ENCODE data around the gene GGTLC3.
"Not testable (repeated sequence)": the region's sequence is repeated elsewhere in the genome, so short reads cannot be mapped to it uniquely, and the experiment has no call there.

The GGTLC3 gene

DNA sequence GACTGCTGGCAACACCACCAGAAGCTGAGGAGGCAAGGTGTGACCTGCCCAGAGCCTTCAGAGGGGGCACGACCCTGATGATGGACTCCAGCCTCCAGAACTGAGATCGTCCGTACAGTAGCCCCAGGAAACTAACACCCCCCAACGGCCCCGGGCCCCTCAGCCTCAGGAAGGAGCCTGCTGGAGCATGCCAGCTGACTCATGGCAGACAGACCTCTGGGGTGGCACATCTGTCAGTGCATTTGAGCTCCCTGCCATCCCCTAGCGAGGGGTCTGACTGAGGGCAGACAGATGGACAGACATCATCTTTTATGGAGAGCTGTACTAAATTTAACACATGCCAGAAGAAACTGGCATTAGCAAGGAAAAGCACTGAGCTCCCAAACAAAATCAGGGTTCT lies 22.0 kb upstream of the GGTLC3 start:
- H2AFZ ChIP-seq; H3K79me2 ChIP-seq; H3K4me2 ChIP-seq (ENCODE audit: low read length); H3K9me3 ChIP-seq (ENCODE audit: control insufficient read depth, low read length); H3K4me3 ChIP-seq (ENCODE audit: low read depth, low read length); H3K9ac ChIP-seq; H3K27me3 ChIP-seq (ENCODE audit: control insufficient read depth, insufficient read depth, low read length); H3K27ac ChIP-seq; H3K4me1 ChIP-seq; H3K36me3 ChIP-seq (ENCODE audit: control insufficient read depth, insufficient read depth, low read length): not testable (repeated sequence)

GRCh38 chr22:18534315-18534714 lies 16.4 kb upstream of the GGTLC3 start:
- not testable (repeated sequence) for H3K36me3 ChIP-seq (ENCODE audit: control insufficient read depth, insufficient read depth, low read length); H3K27me3 ChIP-seq (ENCODE audit: control insufficient read depth, insufficient read depth, low read length); H2AFZ ChIP-seq; H3K4me2 ChIP-seq (ENCODE audit: low read length); H3K79me2 ChIP-seq; H3K4me3 ChIP-seq (ENCODE audit: low read depth, low read length); H3K9ac ChIP-seq; H3K9me3 ChIP-seq (ENCODE audit: control insufficient read depth, low read length); H3K4me1 ChIP-seq; H3K27ac ChIP-seq

DNA sequence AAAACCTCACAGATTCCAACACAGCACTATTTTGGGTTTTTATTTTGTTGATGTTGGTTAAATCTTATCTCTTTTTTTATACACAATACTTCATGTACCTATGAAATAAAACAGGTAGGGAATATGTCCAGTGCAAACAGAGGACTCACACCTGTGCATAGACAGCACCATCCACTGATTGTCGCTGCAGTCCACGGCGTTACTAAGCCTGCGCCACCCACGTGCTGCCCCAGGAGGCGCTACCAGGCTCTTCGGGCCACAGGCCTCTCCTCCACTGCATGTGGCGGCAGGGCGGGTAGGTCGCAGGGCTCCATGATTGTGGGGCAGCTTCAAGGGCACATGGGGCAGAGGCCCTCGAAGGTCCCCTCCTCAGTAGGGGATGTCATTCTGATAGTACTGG lies 15.7 kb upstream of the GGTLC3 start:
- not testable (repeated sequence) for H3K36me3 ChIP-seq (ENCODE audit: control insufficient read depth, insufficient read depth, low read length); H3K79me2 ChIP-seq; H3K9ac ChIP-seq; H3K27ac ChIP-seq; H3K27me3 ChIP-seq (ENCODE audit: control insufficient read depth, insufficient read depth, low read length); H3K4me1 ChIP-seq; H2AFZ ChIP-seq; H3K4me2 ChIP-seq (ENCODE audit: low read length); H3K9me3 ChIP-seq (ENCODE audit: control insufficient read depth, low read length); H3K4me3 ChIP-seq (ENCODE audit: low read depth, low read length)

- not testable (repeated sequence) for H3K27me3 ChIP-seq (ENCODE audit: control insufficient read depth, insufficient read depth, low read length); H3K4me3 ChIP-seq (ENCODE audit: low read depth, low read length); H3K36me3 ChIP-seq (ENCODE audit: control insufficient read depth, insufficient read depth, low read length); H3K9ac ChIP-seq; H3K4me1 ChIP-seq; H3K9me3 ChIP-seq (ENCODE audit: control insufficient read depth, low read length); H2AFZ ChIP-seq; H3K4me2 ChIP-seq (ENCODE audit: low read length); H3K79me2 ChIP-seq; H3K27ac ChIP-seq
These were observed 11.6 kb upstream of the GGTLC3 start for GRCh38 chr22:18529416-18530145.

GRCh38 chr22:18528597-18529415 lies 10.8 kb upstream of the GGTLC3 start:
- not testable (repeated sequence) for H3K4me3 ChIP-seq (ENCODE audit: low read depth, low read length); H3K4me1 ChIP-seq

GRCh38 chr22:18527752-18528596 lies 10.0 kb upstream of the GGTLC3 start, which contains the start of gene TMEM191B:
TMEM191B (plus strand) TSS chr22:18527802; CDS start chr22:18527981, 179 bp downstream.
- not testable (repeated sequence) for H3K27me3 ChIP-seq (ENCODE audit: control insufficient read depth, insufficient read depth, low read length); H3K9me3 ChIP-seq (ENCODE audit: control insufficient read depth, low read length); H3K79me2 ChIP-seq; H3K36me3 ChIP-seq (ENCODE audit: control insufficient read depth, insufficient read depth, low read length); H2AFZ ChIP-seq; H3K4me2 ChIP-seq (ENCODE audit: low read length); H3K4me1 ChIP-seq; H3K9ac ChIP-seq; H3K27ac ChIP-seq; H3K4me3 ChIP-seq (ENCODE audit: low read depth, low read length)

More at GRCh38 chr22:18528597-18529415, 10.8 kb upstream of the GGTLC3 start:
- not testable (repeated sequence) for H3K27me3 ChIP-seq (ENCODE audit: control insufficient read depth, insufficient read depth, low read length); H3K79me2 ChIP-seq; H3K4me2 ChIP-seq (ENCODE audit: low read length); H3K36me3 ChIP-seq (ENCODE audit: control insufficient read depth, insufficient read depth, low read length); H3K9me3 ChIP-seq (ENCODE audit: control insufficient read depth, low read length); H2AFZ ChIP-seq; H3K9ac ChIP-seq; H3K27ac ChIP-seq

- not testable (repeated sequence) for H3K4me1 ChIP-seq; H3K9me3 ChIP-seq (ENCODE audit: control insufficient read depth, low read length); H3K9ac ChIP-seq; H3K27me3 ChIP-seq (ENCODE audit: control insufficient read depth, insufficient read depth, low read length); H3K4me2 ChIP-seq (ENCODE audit: low read length); H2AFZ ChIP-seq; H3K79me2 ChIP-seq; H3K36me3 ChIP-seq (ENCODE audit: control insufficient read depth, insufficient read depth, low read length); H3K27ac ChIP-seq; H3K4me3 ChIP-seq (ENCODE audit: low read depth, low read length)
These were observed 5.4 kb upstream of the GGTLC3 start for GRCh38 chr22:18523328-18523727.

- not testable (repeated sequence) for H3K27me3 ChIP-seq (ENCODE audit: control insufficient read depth, insufficient read depth, low read length); H3K4me2 ChIP-seq (ENCODE audit: low read length); H3K36me3 ChIP-seq (ENCODE audit: control insufficient read depth, insufficient read depth, low read length); H3K4me1 ChIP-seq; H3K9me3 ChIP-seq (ENCODE audit: control insufficient read depth, low read length); H3K27ac ChIP-seq; H3K4me3 ChIP-seq (ENCODE audit: low read depth, low read length); H2AFZ ChIP-seq; H3K9ac ChIP-seq; H3K79me2 ChIP-seq
These were observed 4.8 kb upstream of the GGTLC3 start for GRCh38 chr22:18522762-18523161.

DNA sequence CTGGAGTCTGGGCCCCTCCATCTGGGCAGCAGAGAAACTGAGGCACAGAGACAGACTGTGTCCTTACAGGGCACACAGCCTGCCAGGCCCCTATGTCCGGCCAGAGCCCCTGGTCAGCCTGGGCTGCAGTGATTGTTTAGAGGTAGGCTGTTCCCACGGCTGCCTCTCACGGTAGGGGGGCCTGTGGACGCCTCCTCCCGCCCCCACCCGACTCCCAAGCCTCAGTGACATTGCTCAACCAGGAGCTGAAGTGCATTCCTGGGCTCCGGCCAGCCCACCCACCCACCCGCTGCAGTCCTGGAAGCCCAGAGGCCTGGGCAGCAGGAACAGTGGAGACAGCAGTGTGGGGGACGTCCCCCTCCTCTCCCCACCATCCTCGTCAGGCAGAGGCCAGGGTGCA lies 4.5 kb downstream of the GGTLC3 start:
- H3K4me1 ChIP-seq; H3K27me3 ChIP-seq (ENCODE audit: control insufficient read depth, insufficient read depth, low read length); H3K4me3 ChIP-seq (ENCODE audit: low read depth, low read length); H3K9me3 ChIP-seq (ENCODE audit: control insufficient read depth, low read length); H3K36me3 ChIP-seq (ENCODE audit: control insufficient read depth, insufficient read depth, low read length); H3K27ac ChIP-seq; H2AFZ ChIP-seq; H3K4me2 ChIP-seq (ENCODE audit: low read length); H3K9ac ChIP-seq; H3K79me2 ChIP-seq: not testable (repeated sequence)

DNA sequence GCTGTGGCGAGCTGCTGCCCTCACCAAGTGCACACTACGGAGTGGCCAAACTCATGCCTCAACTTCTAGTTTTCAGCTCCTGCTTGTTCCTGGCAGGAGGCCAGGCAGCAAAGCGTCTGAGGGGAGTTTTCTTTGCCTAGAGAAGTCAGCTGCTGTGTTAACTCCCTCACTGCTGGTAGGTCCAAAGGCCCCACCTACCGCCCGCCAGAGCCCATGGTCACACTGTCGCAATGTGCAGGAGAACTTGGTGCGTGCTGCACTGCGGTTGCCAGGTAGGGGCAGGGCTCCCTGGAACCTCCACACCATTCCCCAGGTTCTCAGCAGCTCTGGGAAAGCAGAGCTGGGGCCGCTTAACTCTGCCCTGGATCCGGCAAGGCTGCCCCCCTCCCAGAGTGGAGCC lies 5.6 kb downstream of the GGTLC3 start:
- not testable (repeated sequence) for H3K27me3 ChIP-seq (ENCODE audit: control insufficient read depth, insufficient read depth, low read length); H3K4me2 ChIP-seq (ENCODE audit: low read length)

More for the DNA sequence above, 5.6 kb downstream of the GGTLC3 start:
- not testable (repeated sequence) for H3K9me3 ChIP-seq (ENCODE audit: control insufficient read depth, low read length); H3K36me3 ChIP-seq (ENCODE audit: control insufficient read depth, insufficient read depth, low read length); H3K4me3 ChIP-seq (ENCODE audit: low read depth, low read length); H3K9ac ChIP-seq; H3K4me1 ChIP-seq; H3K27ac ChIP-seq; H2AFZ ChIP-seq; H3K79me2 ChIP-seq

All from parathyroid adenoma (tissue), 2 donors.